HEK293 (cell line): ENCODE measurements around the gene ARHGDIB.

Experiments used
- FEZF1 ChIP-seq: fragments of 450-650 bp; formaldehyde crosslinking; IDR thresholded peaks from 2 replicates; pipeline ENCODE4 v1.5.1; 2016; ENCODE audit warnings: missing biosample characterization, missing genetic modification characterization
- IKZF3 ChIP-seq: fragments of 450-650 bp; IDR thresholded peaks from 2 replicates; pipeline ENCODE4 v1.5.0; 2018; ENCODE audit warnings: missing biosample characterization, mild to moderate bottlenecking, missing genetic modification characterization, moderate library complexity
- ZNF10 ChIP-seq: fragments of 450-650 bp; formaldehyde crosslinking; IDR thresholded peaks from 2 replicates; pipeline ENCODE4 v1.5.1; 2017; ENCODE audit warnings: missing biosample characterization, missing genetic modification characterization
- ZNF423 ChIP-seq: fragments of 450-650 bp; formaldehyde crosslinking; IDR thresholded peaks from 2 replicates; pipeline ENCODE4 v1.5.1; 2016; ENCODE audit warnings: missing biosample characterization, missing genetic modification characterization
- ZNF558 ChIP-seq: fragments of 450-650 bp; formaldehyde crosslinking; IDR thresholded peaks from 2 replicates; pipeline ENCODE4 v1.5.1; 2016; ENCODE audit warnings: missing biosample characterization, missing genetic modification characterization
- TF ChIP-seq, protein P1 (sequence below): fragments of 450-650 bp; formaldehyde crosslinking; IDR thresholded peaks from 2 replicates; pipeline ENCODE4 v1.5.1; 2016; ENCODE audit warnings: missing biosample characterization, missing genetic modification characterization

DNA sequence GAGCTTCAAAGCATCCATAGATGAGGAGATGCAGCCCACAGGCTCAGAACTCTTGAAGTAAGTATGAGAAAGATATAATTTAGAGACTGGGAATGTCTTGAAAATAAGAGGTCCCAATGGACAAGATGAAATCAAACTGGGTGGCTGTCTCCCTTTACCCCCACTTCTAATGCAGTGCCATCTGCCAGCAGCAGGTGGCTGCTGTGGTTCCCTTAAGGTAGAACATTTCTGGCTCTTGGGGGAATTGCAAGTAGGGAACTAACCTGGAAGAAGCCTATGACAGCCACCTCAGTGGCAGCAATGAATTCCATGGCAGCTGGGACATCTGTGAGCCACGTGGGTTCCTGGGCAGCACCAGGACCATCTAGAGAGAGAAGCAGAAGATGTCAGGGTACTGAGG lies 23.7 kb downstream of the ARHGDIB start:
- TF ChIP-seq, protein P1, sequence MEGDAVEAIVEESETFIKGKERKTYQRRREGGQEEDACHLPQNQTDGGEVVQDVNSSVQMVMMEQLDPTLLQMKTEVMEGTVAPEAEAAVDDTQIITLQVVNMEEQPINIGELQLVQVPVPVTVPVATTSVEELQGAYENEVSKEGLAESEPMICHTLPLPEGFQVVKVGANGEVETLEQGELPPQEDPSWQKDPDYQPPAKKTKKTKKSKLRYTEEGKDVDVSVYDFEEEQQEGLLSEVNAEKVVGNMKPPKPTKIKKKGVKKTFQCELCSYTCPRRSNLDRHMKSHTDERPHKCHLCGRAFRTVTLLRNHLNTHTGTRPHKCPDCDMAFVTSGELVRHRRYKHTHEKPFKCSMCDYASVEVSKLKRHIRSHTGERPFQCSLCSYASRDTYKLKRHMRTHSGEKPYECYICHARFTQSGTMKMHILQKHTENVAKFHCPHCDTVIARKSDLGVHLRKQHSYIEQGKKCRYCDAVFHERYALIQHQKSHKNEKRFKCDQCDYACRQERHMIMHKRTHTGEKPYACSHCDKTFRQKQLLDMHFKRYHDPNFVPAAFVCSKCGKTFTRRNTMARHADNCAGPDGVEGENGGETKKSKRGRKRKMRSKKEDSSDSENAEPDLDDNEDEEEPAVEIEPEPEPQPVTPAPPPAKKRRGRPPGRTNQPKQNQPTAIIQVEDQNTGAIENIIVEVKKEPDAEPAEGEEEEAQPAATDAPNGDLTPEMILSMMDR (tag by site-specific recombination) = no peak
- TF ChIP-seq ZNF423 (no peak), IKZF3 (tag by site-specific recombination) (no peak), ZNF558 (no peak), ZNF10 (tag by site-specific recombination) (no peak), FEZF1 (tag by site-specific recombination) (no peak)
